ENCODE measurements around the gene HDGFL3.

DNA sequence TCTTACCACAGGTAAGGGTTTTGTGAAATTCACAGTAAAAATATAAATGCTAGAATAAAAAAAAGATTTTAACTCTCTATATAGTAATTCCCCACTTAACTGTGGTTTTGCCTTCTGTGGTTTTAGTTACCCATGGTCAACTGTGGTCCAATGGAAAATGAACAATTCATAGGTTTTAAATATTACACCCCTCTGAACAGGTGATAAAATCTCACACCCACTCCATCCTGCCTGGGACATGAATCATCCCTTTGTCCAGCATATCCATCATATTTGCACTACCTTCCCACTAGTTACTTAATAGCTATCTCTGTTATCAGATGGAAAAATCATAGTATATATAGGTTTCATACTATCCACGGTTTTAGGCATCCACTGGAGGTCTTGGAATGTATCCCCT is 49.2 kb downstream of the HDGFL3 start:
- TF ChIP-seq CTCF (tag by site-specific recombination; IDR thresholded peaks at IDR 0.05) (no peak), ZNF18 (tag by site-specific recombination; IDR thresholded peaks at IDR 0.05) (no peak), ZNF133 (tag by site-specific recombination; IDR thresholded peaks at IDR 0.05) (no peak), ZNF747 (tag by site-specific recombination; IDR thresholded peaks at IDR 0.05) (no peak), TCF7L2 (IDR thresholded peaks at IDR 0.05; ENCODE audit: borderline replicate concordance, low read depth, low read length) (no peak), ZNF645 (tag by site-specific recombination; IDR thresholded peaks at IDR 0.05) (no peak), ZNF391 (tag by site-specific recombination; IDR thresholded peaks at IDR 0.05; ENCODE audit: borderline replicate concordance, low read depth) (no peak), ZNF555 (tag by site-specific recombination; conservative IDR thresholded peaks at IDR 0.05) (no peak), PATZ1 (tag by site-specific recombination; IDR thresholded peaks at IDR 0.05) (no peak), ATF2 (tag by site-specific recombination; IDR thresholded peaks at IDR 0.05; ENCODE audit: low read depth) (no peak)
- TF ChIP-seq, protein P1, sequence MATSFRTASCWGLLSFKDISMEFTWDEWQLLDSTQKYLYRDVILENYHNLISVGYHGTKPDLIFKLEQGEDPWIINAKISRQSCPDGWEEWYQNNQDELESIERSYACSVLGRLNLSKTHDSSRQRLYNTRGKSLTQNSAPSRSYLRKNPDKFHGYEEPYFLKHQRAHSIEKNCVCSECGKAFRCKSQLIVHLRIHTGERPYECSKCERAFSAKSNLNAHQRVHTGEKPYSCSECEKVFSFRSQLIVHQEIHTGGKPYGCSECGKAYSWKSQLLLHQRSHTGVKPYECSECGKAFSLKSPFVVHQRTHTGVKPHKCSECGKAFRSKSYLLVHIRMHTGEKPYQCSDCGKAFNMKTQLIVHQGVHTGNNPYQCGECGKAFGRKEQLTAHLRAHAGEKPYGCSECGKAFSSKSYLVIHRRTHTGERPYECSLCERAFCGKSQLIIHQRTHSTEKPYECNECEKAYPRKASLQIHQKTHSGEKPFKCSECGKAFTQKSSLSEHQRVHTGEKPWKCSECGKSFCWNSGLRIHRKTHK (tag by site-specific recombination; IDR thresholded peaks at IDR 0.05) = no peak
- TF ChIP-seq, protein P2, sequence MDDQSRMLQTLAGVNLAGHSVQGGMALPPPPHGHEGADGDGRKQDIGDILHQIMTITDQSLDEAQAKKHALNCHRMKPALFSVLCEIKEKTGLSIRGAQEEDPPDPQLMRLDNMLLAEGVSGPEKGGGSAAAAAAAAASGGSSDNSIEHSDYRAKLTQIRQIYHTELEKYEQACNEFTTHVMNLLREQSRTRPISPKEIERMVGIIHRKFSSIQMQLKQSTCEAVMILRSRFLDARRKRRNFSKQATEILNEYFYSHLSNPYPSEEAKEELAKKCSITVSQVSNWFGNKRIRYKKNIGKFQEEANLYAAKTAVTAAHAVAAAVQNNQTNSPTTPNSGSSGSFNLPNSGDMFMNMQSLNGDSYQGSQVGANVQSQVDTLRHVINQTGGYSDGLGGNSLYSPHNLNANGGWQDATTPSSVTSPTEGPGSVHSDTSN (CRISPR knock-in tag; IDR thresholded peaks at IDR 0.05) = no peak
- TF ChIP-seq, protein P3, sequence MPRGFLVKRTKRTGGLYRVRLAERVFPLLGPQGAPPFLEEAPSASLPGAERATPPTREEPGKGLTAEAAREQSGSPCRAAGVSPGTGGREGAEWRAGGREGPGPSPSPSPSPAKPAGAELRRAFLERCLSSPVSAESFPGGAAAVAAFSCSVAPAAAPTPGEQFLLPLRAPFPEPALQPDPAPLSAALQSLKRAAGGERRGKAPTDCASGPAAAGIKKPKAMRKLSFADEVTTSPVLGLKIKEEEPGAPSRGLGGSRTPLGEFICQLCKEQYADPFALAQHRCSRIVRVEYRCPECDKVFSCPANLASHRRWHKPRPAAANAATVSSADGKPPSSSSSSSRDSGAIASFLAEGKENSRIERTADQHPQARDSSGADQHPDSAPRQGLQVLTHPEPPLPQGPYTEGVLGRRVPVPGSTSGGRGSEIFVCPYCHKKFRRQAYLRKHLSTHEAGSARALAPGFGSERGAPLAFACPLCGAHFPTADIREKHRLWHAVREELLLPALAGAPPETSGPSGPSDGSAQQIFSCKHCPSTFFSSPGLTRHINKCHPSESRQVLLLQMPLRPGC (tag by site-specific recombination; IDR thresholded peaks at IDR 0.05) = no peak
